ENCODE measurements around the gene SNX5. TPM values are rescaled to one million over a fixed set of nuclear protein-coding genes. Genes with fewer than 3 reads are reported as not detected.

The SNX5 gene
- total RNA-seq, 1 donor: 93.7 TPM

DNA sequence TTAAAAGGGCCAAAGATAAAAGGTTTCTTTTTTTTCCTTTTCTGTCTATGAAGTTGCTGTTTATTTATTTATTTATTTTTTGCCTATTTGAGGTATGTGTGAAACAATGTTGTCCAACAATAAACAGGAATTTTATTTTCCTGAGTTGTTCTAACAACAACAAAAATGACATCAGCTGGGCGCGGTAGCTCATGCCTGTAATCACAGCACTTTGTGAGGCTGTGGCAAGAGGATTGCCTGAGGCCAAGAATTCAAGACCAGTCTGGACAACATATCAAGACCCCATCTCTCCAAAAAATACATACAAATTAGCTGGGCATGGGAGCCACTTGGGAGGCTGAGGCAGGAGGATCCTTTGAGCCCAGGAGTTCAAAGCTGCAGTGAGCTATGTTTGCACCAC lies 44.3 kb upstream of the SNX5 start:
- DNase-seq (ENCODE audit: insufficient read length, low spot score, missing footprints): no peak
- TF ChIP-seq, protein P1, sequence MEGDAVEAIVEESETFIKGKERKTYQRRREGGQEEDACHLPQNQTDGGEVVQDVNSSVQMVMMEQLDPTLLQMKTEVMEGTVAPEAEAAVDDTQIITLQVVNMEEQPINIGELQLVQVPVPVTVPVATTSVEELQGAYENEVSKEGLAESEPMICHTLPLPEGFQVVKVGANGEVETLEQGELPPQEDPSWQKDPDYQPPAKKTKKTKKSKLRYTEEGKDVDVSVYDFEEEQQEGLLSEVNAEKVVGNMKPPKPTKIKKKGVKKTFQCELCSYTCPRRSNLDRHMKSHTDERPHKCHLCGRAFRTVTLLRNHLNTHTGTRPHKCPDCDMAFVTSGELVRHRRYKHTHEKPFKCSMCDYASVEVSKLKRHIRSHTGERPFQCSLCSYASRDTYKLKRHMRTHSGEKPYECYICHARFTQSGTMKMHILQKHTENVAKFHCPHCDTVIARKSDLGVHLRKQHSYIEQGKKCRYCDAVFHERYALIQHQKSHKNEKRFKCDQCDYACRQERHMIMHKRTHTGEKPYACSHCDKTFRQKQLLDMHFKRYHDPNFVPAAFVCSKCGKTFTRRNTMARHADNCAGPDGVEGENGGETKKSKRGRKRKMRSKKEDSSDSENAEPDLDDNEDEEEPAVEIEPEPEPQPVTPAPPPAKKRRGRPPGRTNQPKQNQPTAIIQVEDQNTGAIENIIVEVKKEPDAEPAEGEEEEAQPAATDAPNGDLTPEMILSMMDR (IDR thresholded peaks at IDR 0.05; ENCODE audit: extremely low read depth, low read depth, low read length): no peak

DNA sequence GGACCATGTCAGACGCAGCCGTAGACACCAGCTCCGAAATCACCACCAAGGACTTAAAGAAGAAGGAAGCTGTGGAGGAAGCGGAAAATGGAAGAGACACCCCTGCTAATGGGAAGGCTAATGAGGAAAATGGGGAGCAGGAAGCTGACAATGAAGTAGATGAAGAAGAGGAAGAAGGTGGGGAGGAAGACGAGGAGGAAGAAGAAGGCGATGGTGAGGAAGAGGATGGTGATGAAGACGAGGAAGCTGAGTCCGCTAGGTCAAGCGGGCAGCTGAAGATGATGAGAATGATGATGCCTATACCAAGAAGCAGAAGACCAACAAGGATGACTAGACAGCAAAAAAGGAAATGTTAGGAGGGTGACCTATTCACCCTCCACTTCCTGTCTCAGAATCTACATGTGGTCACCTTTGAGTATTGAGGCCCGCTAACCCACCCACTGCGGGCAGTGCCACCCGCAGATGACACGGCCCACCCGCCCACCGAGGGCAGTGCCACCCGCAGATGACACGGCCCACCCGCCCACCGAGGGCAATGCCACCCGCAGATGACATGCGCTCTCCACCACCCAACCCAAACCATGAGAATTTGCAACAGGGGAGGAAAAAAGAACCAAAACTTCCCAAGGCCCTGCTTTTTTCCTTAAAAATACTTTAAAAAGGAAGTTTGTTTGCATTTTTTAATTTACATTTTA lies 43.5 kb upstream of the SNX5 start:
- H3K27ac ChIP-seq (ENCODE audit: low read depth, low read length): no peak overlapping the region
- no peaks in the 10 kb centered on the region for H4K20me1 ChIP-seq (ENCODE audit: insufficient read depth, low read length)
- TF ChIP-seq, protein P1 (IDR thresholded peaks at IDR 0.05; ENCODE audit: extremely low read depth, low read depth, low read length): no peak
- no peak overlapping the region for H2AFZ ChIP-seq (ENCODE audit: low read length)
- no peaks in the 10 kb centered on the region for H3K79me2 ChIP-seq (ENCODE audit: insufficient read depth, low read length)
- no peak overlapping the region for H3K4me2 ChIP-seq (ENCODE audit: insufficient read depth, low read length)
- no peaks in the 10 kb centered on the region for H3K27me3 ChIP-seq (ENCODE audit: insufficient read depth, low read length)
- H3K36me3 ChIP-seq (ENCODE audit: insufficient read depth, low read length): no peaks in the 10 kb centered on the region
- H3K4me1 ChIP-seq (ENCODE audit: insufficient read depth, low read length): no peaks in the 10 kb centered on the region
- H3K4me3 ChIP-seq (ENCODE audit: insufficient read depth, low read length): no peak overlapping the region
- H3K9me3 ChIP-seq (ENCODE audit: low read depth, low read length): no peaks in the 10 kb centered on the region
- no peak for DNase-seq (ENCODE audit: insufficient read length, low spot score, missing footprints)

More for the DNA sequence above, 44.3 kb upstream of the SNX5 start:
- H3K4me1 ChIP-seq (ENCODE audit: insufficient read depth, low read length): no peaks in the 10 kb centered on the region
- no peaks in the 10 kb centered on the region for H3K79me2 ChIP-seq (ENCODE audit: insufficient read depth, low read length)
- no peak overlapping the region for H3K4me2 ChIP-seq (ENCODE audit: insufficient read depth, low read length)
- no peak overlapping the region for H3K27ac ChIP-seq (ENCODE audit: low read depth, low read length)
- no peak overlapping the region for H2AFZ ChIP-seq (ENCODE audit: low read length)
- no peaks in the 10 kb centered on the region for H3K27me3 ChIP-seq (ENCODE audit: insufficient read depth, low read length)
- no peaks in the 10 kb centered on the region for H3K36me3 ChIP-seq (ENCODE audit: insufficient read depth, low read length)
- H4K20me1 ChIP-seq (ENCODE audit: insufficient read depth, low read length): no peaks in the 10 kb centered on the region
- H3K4me3 ChIP-seq (ENCODE audit: insufficient read depth, low read length): no peak overlapping the region
- no peaks in the 10 kb centered on the region for H3K9me3 ChIP-seq (ENCODE audit: low read depth, low read length)

DNA sequence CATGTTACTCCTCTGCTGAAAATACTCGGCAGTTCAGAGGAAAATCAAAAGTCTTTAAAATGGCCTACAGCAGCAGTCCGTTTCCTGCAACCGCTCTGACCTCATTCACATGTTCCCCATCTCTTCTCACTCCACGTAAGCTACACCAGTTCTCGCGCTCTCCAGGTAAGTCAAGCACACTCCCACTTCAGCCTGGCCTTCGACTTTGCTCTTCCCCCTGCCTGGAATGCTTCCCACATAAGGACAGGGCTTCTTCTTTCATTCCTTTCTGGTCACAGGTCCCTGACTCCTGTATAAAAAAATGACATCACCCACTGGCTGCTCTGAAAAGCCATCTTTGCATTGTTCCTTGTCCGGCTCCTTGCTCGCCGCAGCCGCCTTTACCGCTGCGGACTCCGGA lies 42.9 kb upstream of the SNX5 start:
- Histone ChIP-seq H3K4me2 (ENCODE audit: insufficient read depth, low read length) (no peak overlapping the region), H2AFZ (ENCODE audit: low read length) (peak overlapping the region; percentile 65), H3K9me3 (ENCODE audit: low read depth, low read length) (no peaks in the 10 kb centered on the region), H3K27ac (ENCODE audit: low read depth, low read length) (no peak overlapping the region), H3K27me3 (ENCODE audit: insufficient read depth, low read length) (no peaks in the 10 kb centered on the region), H3K79me2 (ENCODE audit: insufficient read depth, low read length) (no peaks in the 10 kb centered on the region), H3K36me3 (ENCODE audit: insufficient read depth, low read length) (no peaks in the 10 kb centered on the region), H3K4me1 (ENCODE audit: insufficient read depth, low read length) (no peaks in the 10 kb centered on the region), H4K20me1 (ENCODE audit: insufficient read depth, low read length) (no peaks in the 10 kb centered on the region), H3K4me3 (ENCODE audit: insufficient read depth, low read length) (no peak overlapping the region)
- TF ChIP-seq, protein P1 (IDR thresholded peaks at IDR 0.05; ENCODE audit: extremely low read depth, low read depth, low read length): no peak
- no peak for DNase-seq (ENCODE audit: insufficient read length, low spot score, missing footprints)

DNA sequence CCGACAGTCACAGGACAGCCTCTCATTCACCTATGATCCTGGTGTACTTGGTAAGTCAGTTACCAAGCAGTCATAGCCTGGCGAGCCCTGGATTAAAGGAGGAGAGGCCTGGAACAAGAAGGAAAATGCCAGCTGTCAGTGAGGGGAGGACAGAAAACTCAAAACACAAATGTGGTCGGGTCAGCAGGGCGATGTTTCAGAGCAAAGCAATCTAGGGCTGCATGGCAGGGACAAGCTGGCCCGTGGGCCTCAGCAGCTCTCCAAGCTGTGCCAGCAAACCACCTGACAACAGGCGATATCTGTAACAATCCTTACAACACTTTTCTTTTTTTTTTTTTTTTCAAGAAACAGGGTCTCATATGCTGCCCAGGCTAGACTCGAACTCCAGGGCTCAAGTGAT lies 40.5 kb upstream of the SNX5 start:
- no peaks in the 10 kb centered on the region for H3K27me3 ChIP-seq (ENCODE audit: insufficient read depth, low read length)
- no peaks in the 10 kb centered on the region for H3K36me3 ChIP-seq (ENCODE audit: insufficient read depth, low read length)
- H3K4me3 ChIP-seq (ENCODE audit: insufficient read depth, low read length): no peak overlapping the region
- H3K79me2 ChIP-seq (ENCODE audit: insufficient read depth, low read length): no peaks in the 10 kb centered on the region
- no peak overlapping the region for H2AFZ ChIP-seq (ENCODE audit: low read length)
- no peaks in the 10 kb centered on the region for H3K9me3 ChIP-seq (ENCODE audit: low read depth, low read length)
- H3K4me2 ChIP-seq (ENCODE audit: insufficient read depth, low read length): no peak overlapping the region
- no peak for DNase-seq (ENCODE audit: insufficient read length, low spot score, missing footprints)
- no peaks in the 10 kb centered on the region for H4K20me1 ChIP-seq (ENCODE audit: insufficient read depth, low read length)
- H3K27ac ChIP-seq (ENCODE audit: low read depth, low read length): no peak overlapping the region
- TF ChIP-seq, protein P1 (IDR thresholded peaks at IDR 0.05; ENCODE audit: extremely low read depth, low read depth, low read length): no peak
- H3K4me1 ChIP-seq (ENCODE audit: insufficient read depth, low read length): no peaks in the 10 kb centered on the region
